Measurements from ENCODE around the gene ZNF578. TPM values are rescaled to one million over a fixed set of nuclear protein-coding genes. Genes with fewer than 3 reads are reported as not detected.
"Not testable (repeated sequence)": the region's sequence is repeated elsewhere in the genome, so short reads cannot be mapped to it uniquely, and the experiment has no call there.

ZNF578 gene
- total RNA-seq, 1 experiment from 2014 or later = not detected

- DNase-seq (ENCODE audit: low read depth) = no peak
- in situ Hi-C loops (cut with HindIII; ENCODE audit: low pct_unique_long_range_greater_than_20kb, low sequenced_read_pairs) = no loop called here
These were observed 88.3 kb downstream of the ZNF578 start for GRCh38 chr19:52541608-52542007.

GRCh38 chr19:52542541-52542940 is 89.2 kb downstream of the ZNF578 start:
- in situ Hi-C loops (cut with HindIII; ENCODE audit: low pct_unique_long_range_greater_than_20kb, low sequenced_read_pairs); DNase-seq (ENCODE audit: low read depth): not testable (repeated sequence)

GRCh38 chr19:52542984-52543664 is 89.8 kb downstream of the ZNF578 start:
- in situ Hi-C loops (cut with HindIII; ENCODE audit: low pct_unique_long_range_greater_than_20kb, low sequenced_read_pairs) = no loop called here
- no peak for DNase-seq (ENCODE audit: low read depth)

- in situ Hi-C loops (cut with HindIII; ENCODE audit: low pct_unique_long_range_greater_than_20kb, low sequenced_read_pairs) = no loop called here
- no peak for DNase-seq (ENCODE audit: low read depth)
These were observed 101.0 kb downstream of the ZNF578 start for GRCh38 chr19:52554216-52554971.

- no peak for DNase-seq (ENCODE audit: low read depth)
These were observed 104.1 kb downstream of the ZNF578 start for GRCh38 chr19:52557231-52557995.

GRCh38 chr19:52558732-52559445 is 105.5 kb downstream of the ZNF578 start:
- in situ Hi-C loops (cut with HindIII; ENCODE audit: low pct_unique_long_range_greater_than_20kb, low sequenced_read_pairs) = not testable (repeated sequence)

More at GRCh38 chr19:52557231-52557995, 104.1 kb downstream of the ZNF578 start:
- in situ Hi-C loops (cut with HindIII; ENCODE audit: low pct_unique_long_range_greater_than_20kb, low sequenced_read_pairs) = no loop called here

GRCh38 chr19:52561611-52562010 is 108.3 kb downstream of the ZNF578 start:
- DNase-seq (ENCODE audit: low read depth); in situ Hi-C loops (cut with HindIII; ENCODE audit: low pct_unique_long_range_greater_than_20kb, low sequenced_read_pairs): not testable (repeated sequence)

More at GRCh38 chr19:52558732-52559445, 105.5 kb downstream of the ZNF578 start:
- DNase-seq (ENCODE audit: low read depth) = not testable (repeated sequence)

Other genes starting within 250 kb of the ZNF578 start
- 11.9 and 37.7 TPM in 2 replicates for gene ZNF766, start 184.0 kb upstream of the ZNF578 start, total RNA-seq (2014; rRNA removed; shearing (Covaris generic); ENCODE audit: low replicate concordance)
- gene ZNF480, start 156.4 kb upstream of the ZNF578 start, total RNA-seq (2014; rRNA removed; shearing (Covaris generic); ENCODE audit: low replicate concordance) = 4.5 and 7.4 TPM in 2 replicates
- gene ZNF610, start 117.3 kb upstream of the ZNF578 start, total RNA-seq (2014; rRNA removed; shearing (Covaris generic); ENCODE audit: low replicate concordance) = 1.2 and 2.2 TPM in 2 replicates
- gene ZNF880, start 83.6 kb upstream of the ZNF578 start, total RNA-seq (2014; rRNA removed; shearing (Covaris generic); ENCODE audit: low replicate concordance) = 1.4 and 3.9 TPM in 2 replicates
- gene ZNF528, start 55.7 kb upstream of the ZNF578 start, total RNA-seq (2014; rRNA removed; shearing (Covaris generic); ENCODE audit: low replicate concordance) = 29.2 and 32.5 TPM in 2 replicates
- not detected in 2 replicates for gene ZNF534, start 24.4 kb upstream of the ZNF578 start, total RNA-seq (2014; rRNA removed; shearing (Covaris generic); ENCODE audit: low replicate concordance)
- 7.0 and 8.1 TPM in 2 replicates for gene ZNF808, start 74.1 kb downstream of the ZNF578 start, total RNA-seq (2014; rRNA removed; shearing (Covaris generic); ENCODE audit: low replicate concordance)
- gene ZNF701, start 116.7 kb downstream of the ZNF578 start, total RNA-seq (2014; rRNA removed; shearing (Covaris generic); ENCODE audit: low replicate concordance) = 4.0 and 10.2 TPM in 2 replicates
- 11.9 and 19.2 TPM in 2 replicates for gene ZNF83, start 184.8 kb downstream of the ZNF578 start, total RNA-seq (2014; rRNA removed; shearing (Covaris generic); ENCODE audit: low replicate concordance)